Mucosa of rectum (tissue), 2 donors: Measurements from ENCODE around the gene ZNF490.

Experiments
- H3K27ac ChIP-seq, 2 donors: one replicate each; pipeline ENCODE4 v1.7.0; 2013; ENCODE audit warnings: inconsistent platforms in 2 of 2, low read depth in 2 of 2, low read length in 2 of 2
- H3K27me3 ChIP-seq, 2 donors: one replicate each; pipeline ENCODE4 v1.7.0; 2013; ENCODE audit warnings: low read length in 2 of 2; ENCODE audit not compliant: control insufficient read depth in 2 of 2, insufficient read depth in 2 of 2
- H3K36me3 ChIP-seq, 2 donors: one replicate each; pipeline ENCODE4 v1.7.0; 2013; ENCODE audit warnings: low read length in 2 of 2; ENCODE audit not compliant: control insufficient read depth in 2 of 2, insufficient read depth in 2 of 2
- H3K4me1 ChIP-seq, 2 donors: one replicate each; pipeline ENCODE4 v1.7.0; 2013; ENCODE audit warnings: low read length in 2 of 2, mild to moderate bottlenecking in 1 of 2; ENCODE audit not compliant: control insufficient read depth in 2 of 2, insufficient read depth in 2 of 2
- H3K4me3 ChIP-seq, 2 donors: one replicate each; pipeline ENCODE4 v1.7.0; 2013; ENCODE audit warnings: low read length in 2 of 2
- H3K9ac ChIP-seq, 2 donors: one replicate each; pipeline ENCODE4 v1.7.0; 2013; ENCODE audit warnings: low read length in 2 of 2, low read depth in 1 of 2, mild to moderate bottlenecking in 1 of 2
- H3K9me3 ChIP-seq, 2 donors: one replicate each; pipeline ENCODE4 v1.7.0; 2013; ENCODE audit warnings: low read length in 2 of 2; ENCODE audit not compliant: control insufficient read depth in 2 of 2
- donor health status: healthy.
- donor health status: Normal muscosa, but diverticular disease.

Gene ZNF490

GRCh38 chr19:12610540-12611360, at the start of gene ZNF490, which contains the start of gene ZNF791:
ZNF490 (minus strand) TSS chr19:12610813; CDS start chr19:12610680, 133 bp downstream.
ZNF791 (plus strand) TSS chr19:12610920; CDS start chr19:12611080, 160 bp downstream.
- Histone ChIP-seq H3K9me3 (no peaks in the 10 kb centered on the region), H3K9ac (peak within 1 kb of the TSS; percentile 97 to 100), H3K4me3 (peak within 1 kb of the TSS; percentile 99 to 100), H3K36me3 (peaks cover 6 to 18% of the 10 kb centered on the region in 2 donors), H3K4me1 (peaks cover 0 to 5% of the 10 kb centered on the region in 2 donors), H3K27me3 (no peaks in the 10 kb centered on the region), H3K27ac (peak within 1 kb of the TSS; percentile 99)

- Histone ChIP-seq H3K4me1 (no peaks in the 10 kb centered on the region), H3K4me3 (no peak overlapping the region), H3K36me3 (peaks cover 22 to 42% of the 10 kb centered on the region in 2 donors), H3K9ac (no peak overlapping the region), H3K9me3 (no peaks in the 10 kb centered on the region), H3K27me3 (no peaks in the 10 kb centered on the region), H3K27ac (no peak overlapping the region)
These were observed 47.4 kb upstream of the ZNF490 start for GRCh38 chr19:12657966-12658365.

- H3K9me3 ChIP-seq: no peaks in the 10 kb centered on the region
- no peak overlapping the region for H3K4me3 ChIP-seq
- no peaks in the 10 kb centered on the region for H3K27me3 ChIP-seq
- H3K27ac ChIP-seq: no peak overlapping the region
- no peaks in the 10 kb centered on the region for H3K4me1 ChIP-seq
- no peak overlapping the region for H3K9ac ChIP-seq
- peaks cover 22 to 42% of the 10 kb centered on the region in 2 donors for H3K36me3 ChIP-seq
These were observed 46.4 kb upstream of the ZNF490 start for GRCh38 chr19:12656899-12657571.

- no peaks in the 10 kb centered on the region for H3K27me3 ChIP-seq
- no peaks in the 10 kb centered on the region for H3K4me1 ChIP-seq
- peaks cover 16 to 39% of the 10 kb centered on the region in 2 donors for H3K36me3 ChIP-seq
- H3K9me3 ChIP-seq: no peaks in the 10 kb centered on the region
- H3K4me3 ChIP-seq: no peak overlapping the region
- no peak overlapping the region for H3K9ac ChIP-seq
- no peak overlapping the region for H3K27ac ChIP-seq
These were observed 44.9 kb upstream of the ZNF490 start for GRCh38 chr19:12655546-12655945.

GRCh38 chr19:12652219-12652618, 41.6 kb upstream of the ZNF490 start:
- no peak overlapping the region for H3K9ac ChIP-seq
- H3K36me3 ChIP-seq: peaks cover 12 to 28% of the 10 kb centered on the region in 2 donors
- H3K4me3 ChIP-seq: no peak overlapping the region
- H3K27me3 ChIP-seq: no peaks in the 10 kb centered on the region
- H3K9me3 ChIP-seq: no peaks in the 10 kb centered on the region
- no peak overlapping the region for H3K27ac ChIP-seq
- peaks cover 5 to 6% of the 10 kb centered on the region in 2 donors for H3K4me1 ChIP-seq

- peaks cover under 1 to 10% of the 10 kb centered on the region in 2 donors for H3K36me3 ChIP-seq
- H3K9ac ChIP-seq: no peak overlapping the region
- peaks cover 5 to 6% of the 10 kb centered on the region in 2 donors for H3K4me1 ChIP-seq
- H3K27ac ChIP-seq: no peak overlapping the region
- H3K9me3 ChIP-seq: no peaks in the 10 kb centered on the region
- no peaks in the 10 kb centered on the region for H3K27me3 ChIP-seq
- no peak overlapping the region for H3K4me3 ChIP-seq
These were observed 39.3 kb upstream of the ZNF490 start for GRCh38 chr19:12649941-12650340.

- no peak overlapping the region for H3K27ac ChIP-seq
- peaks cover 0 to 6% of the 10 kb centered on the region in 2 donors for H3K36me3 ChIP-seq
- H3K4me3 ChIP-seq: peak overlapping the region; percentile 45 to 57
- H3K27me3 ChIP-seq: no peaks in the 10 kb centered on the region
- H3K9me3 ChIP-seq: no peaks in the 10 kb centered on the region
- H3K9ac ChIP-seq: no peak overlapping the region
- peaks cover 5 to 6% of the 10 kb centered on the region in 2 donors for H3K4me1 ChIP-seq
These were observed 37.5 kb upstream of the ZNF490 start for GRCh38 chr19:12648088-12648487.

GRCh38 chr19:12647490-12648071, 37.0 kb upstream of the ZNF490 start:
- H3K4me3 ChIP-seq: peak overlapping the region; percentile 45 to 57
- no peaks in the 10 kb centered on the region for H3K9me3 ChIP-seq
- no peak overlapping the region for H3K27ac ChIP-seq
- peaks cover 0 to 6% of the 10 kb centered on the region in 2 donors for H3K36me3 ChIP-seq
- no peak overlapping the region for H3K9ac ChIP-seq
- H3K4me1 ChIP-seq: peaks cover 5 to 6% of the 10 kb centered on the region in 2 donors
- H3K27me3 ChIP-seq: no peaks in the 10 kb centered on the region

- Histone ChIP-seq H3K27me3 (no peaks in the 10 kb centered on the region), H3K36me3 (peaks cover 0 to 6% of the 10 kb centered on the region in 2 donors), H3K4me1 (peaks cover 5 to 6% of the 10 kb centered on the region in 2 donors), H3K4me3 (peak overlapping the region in 1 of 2 donors; percentile 39), H3K27ac (no peak overlapping the region), H3K9ac (no peak overlapping the region), H3K9me3 (no peaks in the 10 kb centered on the region)
These were observed 36.4 kb upstream of the ZNF490 start for GRCh38 chr19:12647047-12647446.

- H3K27me3 ChIP-seq: no peaks in the 10 kb centered on the region
- peaks cover 5 to 6% of the 10 kb centered on the region in 2 donors for H3K4me1 ChIP-seq
- peaks cover 0 to 4% of the 10 kb centered on the region in 2 donors for H3K36me3 ChIP-seq
- no peak overlapping the region for H3K9ac ChIP-seq
- no peak overlapping the region for H3K4me3 ChIP-seq
- no peaks in the 10 kb centered on the region for H3K9me3 ChIP-seq
- H3K27ac ChIP-seq: no peak overlapping the region
These were observed 35.9 kb upstream of the ZNF490 start for GRCh38 chr19:12646551-12646950.
